ENCODE data around the gene ITPR2. TPM values are rescaled to one million over a fixed set of nuclear protein-coding genes. Genes with fewer than 3 reads are reported as not detected.
A peak's percentile ranks its signal among the peaks of the same experiment; 100 is the strongest.

ITPR2 gene
- total RNA-seq, 2 donors from 2014 or later, result 44.3 to 55.5 TPM

DNA sequence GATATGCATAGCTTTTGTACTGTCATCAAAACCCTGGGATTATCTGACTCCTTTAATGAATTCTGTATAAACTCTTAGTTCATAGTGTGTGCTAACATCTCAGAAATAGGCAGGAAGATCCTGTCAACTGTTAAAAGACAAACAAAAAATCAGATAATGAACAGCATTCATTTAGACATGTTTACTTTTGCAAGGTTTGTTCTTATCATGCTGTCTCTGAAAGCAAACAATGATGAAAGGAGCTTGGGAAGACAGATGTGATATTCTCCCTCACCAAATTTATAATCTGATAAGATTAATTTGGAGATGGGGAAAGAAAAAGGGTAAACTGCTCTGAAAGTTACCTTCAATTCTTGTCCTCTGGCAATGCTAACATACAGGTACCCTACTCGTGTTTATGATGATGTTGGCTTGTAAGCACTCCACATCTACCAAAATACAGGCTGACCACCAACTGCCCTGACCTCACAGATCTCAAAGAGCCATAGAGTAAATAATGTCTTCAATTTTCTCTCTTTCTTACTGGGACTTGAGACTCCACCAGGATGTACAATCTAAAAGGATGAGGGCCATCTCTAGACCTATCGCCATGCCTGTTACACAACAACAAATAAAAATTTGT, 403.8 kb downstream of the ITPR2 start:
- no peak for ATAC-seq (replicated peaks in 1 of 2)
- no peaks in the 10 kb centered on the region for H3K27me3 Mint-ChIP-seq (ENCODE audit: low read depth)
- no peak overlapping the region for H3K4me3 Mint-ChIP-seq
- peaks cover 0 to 2% of the 10 kb centered on the region in 2 donors for H3K36me3 Mint-ChIP-seq (ENCODE audit: insufficient read depth in 2 of 2)
- no peak overlapping the region for H3K27ac Mint-ChIP-seq
- H3K4me1 Mint-ChIP-seq (ENCODE audit: low read depth), result no peaks in the 10 kb centered on the region
- no peak for DNase-seq
- no peaks in the 10 kb centered on the region for H3K9me3 Mint-ChIP-seq

DNA sequence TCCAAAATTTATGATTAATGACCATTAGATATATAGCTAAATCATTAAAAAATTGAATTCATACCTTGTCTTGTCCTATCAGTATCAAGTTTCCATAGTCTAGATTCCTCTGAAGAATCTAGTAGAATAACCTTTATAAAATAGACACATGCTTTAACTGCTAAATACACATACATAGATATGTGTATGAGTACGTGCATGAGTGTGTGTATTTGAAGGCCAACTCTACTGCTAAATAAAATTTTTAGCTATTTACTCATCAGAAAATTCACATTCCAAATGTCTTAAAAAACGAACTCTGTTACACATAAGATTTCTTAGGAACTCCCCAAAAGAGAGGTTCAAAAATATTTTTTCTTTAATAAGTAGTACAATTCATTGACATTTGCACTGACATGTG, 404.6 kb downstream of the ITPR2 start:
- Mint-ChIP-seq H3K4me3 (no peak overlapping the region), H3K9me3 (no peaks in the 10 kb centered on the region), H3K27ac (no peak overlapping the region), H3K27me3 (ENCODE audit: low read depth) (no peaks in the 10 kb centered on the region), H3K36me3 (ENCODE audit: insufficient read depth in 2 of 2) (peaks cover 0 to 2% of the 10 kb centered on the region in 2 donors), H3K4me1 (ENCODE audit: low read depth) (no peaks in the 10 kb centered on the region)
- DNase-seq, result no peak
- no peak for ATAC-seq (replicated peaks in 1 of 2)

DNA sequence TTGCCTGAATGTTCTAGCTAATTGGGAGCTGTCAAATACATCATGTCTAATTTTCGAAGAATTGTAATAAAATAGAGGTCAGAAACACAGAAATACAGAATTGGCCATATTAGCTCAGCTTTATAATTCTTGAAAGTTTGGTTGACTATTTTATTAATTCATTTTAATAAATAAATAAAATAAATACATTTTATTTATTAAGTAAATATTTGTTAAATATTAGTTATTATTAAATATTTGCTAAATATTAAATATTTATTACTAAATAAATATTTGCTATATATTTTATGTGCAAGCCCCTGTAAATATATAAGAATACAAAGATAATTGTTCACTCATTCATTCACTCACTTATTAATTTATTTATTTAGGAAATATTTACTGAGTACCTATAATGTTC, 406.3 kb downstream of the ITPR2 start:
- H3K4me1 Mint-ChIP-seq (ENCODE audit: low read depth), result no peaks in the 10 kb centered on the region
- ATAC-seq (replicated peaks in 1 of 2), result no peak

DNA sequence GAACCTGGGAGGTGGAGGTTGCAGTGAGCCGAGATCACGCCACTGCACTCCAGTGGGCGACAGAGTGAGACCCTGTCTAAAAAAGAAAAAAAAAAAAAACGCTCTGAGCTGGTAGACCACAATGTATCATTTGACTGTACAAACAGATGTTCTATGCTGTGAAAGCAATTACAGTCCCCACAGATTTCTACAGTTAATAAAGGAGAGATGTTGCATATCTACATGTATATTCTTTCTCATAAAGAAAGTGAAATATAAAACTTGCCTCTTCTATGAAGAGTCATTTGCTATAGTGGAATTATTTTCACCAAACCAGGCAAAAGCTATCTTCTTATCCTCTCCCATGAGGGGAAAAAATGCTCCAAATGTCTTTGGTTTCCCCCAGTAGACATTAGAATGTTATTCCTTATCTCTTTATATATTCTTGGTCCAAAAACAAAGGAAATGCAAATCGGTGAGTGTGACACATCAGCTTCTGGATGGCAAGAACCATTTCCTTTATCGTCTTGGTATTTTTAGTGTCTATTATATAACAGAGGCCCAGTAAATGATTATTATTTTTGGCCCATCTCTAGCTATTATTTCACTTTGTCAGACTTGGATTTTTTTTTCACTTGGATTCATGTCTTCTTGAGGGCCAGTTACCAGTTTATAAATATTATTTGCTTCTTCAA, 407.3 kb downstream of the ITPR2 start:
- H3K36me3 Mint-ChIP-seq (ENCODE audit: insufficient read depth in 2 of 2), result peaks cover 0 to 2% of the 10 kb centered on the region in 2 donors
- peak overlapping the region; percentile 65 for H3K27ac Mint-ChIP-seq
- H3K27me3 Mint-ChIP-seq (ENCODE audit: low read depth), result no peaks in the 10 kb centered on the region
- H3K9me3 Mint-ChIP-seq, result no peaks in the 10 kb centered on the region
- ATAC-seq (replicated peaks in 1 of 2) (no peak), DNase-seq (no peak)
- H3K4me3 Mint-ChIP-seq, result no peak overlapping the region
- H3K4me1 Mint-ChIP-seq (ENCODE audit: low read depth), result no peaks in the 10 kb centered on the region

More for the DNA sequence above, 406.3 kb downstream of the ITPR2 start:
- DNase-seq, result no peak
- Mint-ChIP-seq H3K27me3 (ENCODE audit: low read depth) (no peaks in the 10 kb centered on the region), H3K27ac (no peak overlapping the region), H3K4me3 (no peak overlapping the region), H3K9me3 (no peaks in the 10 kb centered on the region), H3K36me3 (ENCODE audit: insufficient read depth in 2 of 2) (peaks cover 0 to 2% of the 10 kb centered on the region in 2 donors)

DNA sequence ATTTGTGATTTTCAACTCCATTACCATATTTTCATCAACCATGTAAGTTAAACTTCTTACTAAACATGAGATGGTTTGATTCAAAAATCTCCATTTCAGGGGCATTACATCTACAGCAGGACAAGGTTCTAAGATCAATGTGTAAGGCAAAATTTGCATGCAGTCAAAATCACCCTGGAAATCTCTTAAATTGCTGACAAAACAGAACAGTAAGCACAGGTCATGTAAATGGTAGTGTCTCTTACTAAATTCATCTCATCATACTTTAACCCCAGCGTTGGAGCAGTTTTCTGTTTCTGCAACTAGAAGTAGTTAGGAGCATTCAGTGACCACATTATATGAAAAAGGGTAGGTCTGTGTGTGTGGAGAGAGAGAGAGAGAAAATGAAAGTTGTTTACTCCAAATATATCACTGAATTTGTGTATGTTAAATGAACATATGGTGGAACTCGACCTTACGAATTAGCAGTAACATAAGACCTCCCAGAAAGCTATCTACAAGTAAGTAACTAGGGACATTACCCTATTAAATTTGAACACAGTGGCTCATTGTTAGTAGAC, 410.1 kb downstream of the ITPR2 start:
- Mint-ChIP-seq H3K36me3 (ENCODE audit: insufficient read depth in 2 of 2) (peaks cover 2 to 10% of the 10 kb centered on the region in 2 donors), H3K9me3 (peaks cover 0 to 2% of the 10 kb centered on the region in 2 donors), H3K4me1 (ENCODE audit: low read depth) (no peaks in the 10 kb centered on the region), H3K4me3 (no peak overlapping the region), H3K27ac (no peak overlapping the region), H3K27me3 (ENCODE audit: low read depth) (no peaks in the 10 kb centered on the region)
- no peak for ATAC-seq (replicated peaks in 1 of 2)
- DNase-seq, result no peak

DNA sequence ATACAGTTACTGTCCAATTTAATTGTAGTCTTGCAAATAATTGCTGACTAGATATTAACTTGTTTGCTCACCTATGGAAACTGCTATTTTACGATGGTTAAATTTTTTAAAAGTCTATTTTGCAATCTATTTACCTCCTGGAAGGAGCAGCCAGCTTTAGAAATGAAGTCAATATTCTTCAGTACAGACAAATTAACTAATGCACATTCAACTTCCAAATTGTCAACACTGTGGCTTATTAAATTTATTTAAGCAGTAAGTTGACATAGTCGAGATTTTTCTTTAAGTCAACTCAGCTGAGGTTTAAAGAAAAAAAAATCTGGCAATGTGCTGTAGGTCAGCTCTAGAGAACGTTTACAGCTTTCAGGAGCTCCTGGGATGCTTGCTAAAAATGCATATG, 416.4 kb downstream of the ITPR2 start:
- Mint-ChIP-seq H3K4me1 (ENCODE audit: low read depth) (no peaks in the 10 kb centered on the region), H3K9me3 (peaks cover 0 to 2% of the 10 kb centered on the region in 2 donors), H3K4me3 (no peak overlapping the region), H3K27me3 (ENCODE audit: low read depth) (no peaks in the 10 kb centered on the region), H3K36me3 (ENCODE audit: insufficient read depth in 2 of 2) (peaks cover 2 to 15% of the 10 kb centered on the region in 2 donors), H3K27ac (no peak overlapping the region)
- ATAC-seq (replicated peaks in 1 of 2) (no peak), DNase-seq (no peak)

DNA sequence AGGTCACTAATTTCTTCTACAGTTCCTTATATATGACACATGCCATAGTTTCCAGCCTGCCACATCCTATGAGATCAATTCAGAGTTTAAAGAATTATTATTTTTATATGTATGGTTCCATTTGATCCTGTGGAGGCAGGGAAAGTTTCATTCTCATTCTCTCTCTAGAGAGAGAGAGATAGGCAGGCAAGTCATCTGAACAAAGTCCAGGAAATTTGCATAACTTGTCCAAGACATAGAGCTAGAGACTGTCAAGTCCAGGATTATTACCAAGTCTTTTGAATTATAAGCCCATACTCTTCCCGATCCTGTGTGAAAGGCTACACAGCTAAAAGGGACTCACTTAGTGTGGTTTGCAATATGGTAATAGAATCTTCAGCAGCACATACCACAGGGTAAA, 422.3 kb downstream of the ITPR2 start:
- Mint-ChIP-seq H3K36me3 (ENCODE audit: insufficient read depth in 2 of 2) (peaks cover 0 to 5% of the 10 kb centered on the region in 2 donors), H3K4me1 (ENCODE audit: low read depth) (no peaks in the 10 kb centered on the region), H3K27ac (no peak overlapping the region), H3K27me3 (ENCODE audit: low read depth) (no peaks in the 10 kb centered on the region), H3K9me3 (no peaks in the 10 kb centered on the region), H3K4me3 (no peak overlapping the region)
- DNase-seq (no peak), ATAC-seq (replicated peaks in 1 of 2) (no peak)

DNA sequence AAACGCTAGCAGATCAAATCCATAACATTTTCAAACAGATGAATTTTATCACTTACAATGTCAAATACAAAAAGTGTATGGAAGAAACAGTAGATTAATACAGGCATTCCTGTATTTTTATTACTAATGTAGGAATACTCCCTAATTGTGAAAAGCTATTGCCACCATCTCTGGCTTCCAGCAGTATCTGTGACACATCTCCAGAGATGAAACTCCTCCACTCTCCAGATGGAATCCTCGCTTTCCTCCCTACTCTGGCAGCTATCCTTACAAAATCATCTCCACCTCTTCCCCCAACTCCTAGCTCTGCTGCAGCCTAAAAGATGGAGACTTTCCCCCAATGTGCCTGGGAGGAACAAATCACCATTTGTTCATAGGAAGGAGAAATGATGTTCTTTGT, 426.2 kb downstream of the ITPR2 start:
- H3K4me1 Mint-ChIP-seq (ENCODE audit: low read depth), result no peaks in the 10 kb centered on the region
- H3K36me3 Mint-ChIP-seq (ENCODE audit: insufficient read depth in 2 of 2), result peaks cover 0 to 5% of the 10 kb centered on the region in 2 donors
- H3K9me3 Mint-ChIP-seq, result no peaks in the 10 kb centered on the region
- no peak for ATAC-seq (replicated peaks in 1 of 2)
- no peak for DNase-seq
- no peak overlapping the region for H3K4me3 Mint-ChIP-seq
- no peak overlapping the region for H3K27ac Mint-ChIP-seq
- H3K27me3 Mint-ChIP-seq (ENCODE audit: low read depth), result no peaks in the 10 kb centered on the region

DNA sequence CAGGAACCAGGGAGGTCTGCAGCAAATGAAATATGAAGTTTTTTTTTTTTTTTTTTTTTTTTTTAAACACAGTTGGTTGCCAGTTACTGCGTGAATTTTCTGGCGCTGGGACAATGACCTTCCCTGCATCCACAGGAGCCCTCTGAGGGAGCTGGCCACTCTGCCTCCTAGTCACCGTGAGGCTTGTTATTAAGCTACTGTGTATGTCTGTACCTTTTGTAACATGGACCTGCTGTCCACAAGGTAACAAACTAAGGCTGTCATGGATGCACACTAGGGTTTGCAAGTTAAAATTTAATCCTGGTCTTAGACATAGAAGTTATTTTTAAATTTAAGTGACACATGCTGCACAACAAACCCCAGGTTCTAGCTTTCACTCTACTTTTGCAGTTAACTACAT, 426.6 kb downstream of the ITPR2 start:
- H3K9me3 Mint-ChIP-seq, result no peaks in the 10 kb centered on the region

DNA sequence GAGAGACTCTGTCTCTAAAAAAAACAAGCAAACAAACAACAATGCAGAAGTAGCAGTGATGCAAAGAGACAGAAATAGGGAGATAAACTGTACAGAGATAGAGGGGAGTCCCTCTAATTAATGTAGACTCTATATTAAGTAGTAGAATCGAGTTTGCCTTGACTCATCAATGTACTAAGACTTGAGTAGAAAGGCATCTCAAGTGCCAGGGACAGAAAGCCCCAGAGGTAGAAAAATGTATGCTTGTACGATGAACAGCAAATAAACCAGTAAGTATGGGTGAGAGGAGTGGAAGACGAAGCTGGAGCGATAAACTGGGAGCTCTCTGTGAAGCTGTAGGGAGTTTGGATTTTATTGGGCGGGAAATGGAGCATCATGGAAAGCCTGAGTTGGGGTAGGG, 429.4 kb downstream of the ITPR2 start:
- Mint-ChIP-seq H3K9me3 (no peaks in the 10 kb centered on the region), H3K27ac (no peak overlapping the region), H3K36me3 (ENCODE audit: insufficient read depth in 2 of 2) (no peaks in the 10 kb centered on the region), H3K27me3 (ENCODE audit: low read depth) (no peaks in the 10 kb centered on the region), H3K4me1 (ENCODE audit: low read depth) (no peaks in the 10 kb centered on the region), H3K4me3 (no peak overlapping the region)
- ATAC-seq (replicated peaks in 1 of 2), result no peak
- no peak for DNase-seq

More for the DNA sequence above, 426.6 kb downstream of the ITPR2 start:
- no peaks in the 10 kb centered on the region for H3K4me1 Mint-ChIP-seq (ENCODE audit: low read depth)
- no peak for DNase-seq
- no peak overlapping the region for H3K27ac Mint-ChIP-seq
- no peak for ATAC-seq (replicated peaks in 1 of 2)
- peaks cover 0 to 5% of the 10 kb centered on the region in 2 donors for H3K36me3 Mint-ChIP-seq (ENCODE audit: insufficient read depth in 2 of 2)
- no peaks in the 10 kb centered on the region for H3K27me3 Mint-ChIP-seq (ENCODE audit: low read depth)
- H3K4me3 Mint-ChIP-seq, result no peak overlapping the region

DNA sequence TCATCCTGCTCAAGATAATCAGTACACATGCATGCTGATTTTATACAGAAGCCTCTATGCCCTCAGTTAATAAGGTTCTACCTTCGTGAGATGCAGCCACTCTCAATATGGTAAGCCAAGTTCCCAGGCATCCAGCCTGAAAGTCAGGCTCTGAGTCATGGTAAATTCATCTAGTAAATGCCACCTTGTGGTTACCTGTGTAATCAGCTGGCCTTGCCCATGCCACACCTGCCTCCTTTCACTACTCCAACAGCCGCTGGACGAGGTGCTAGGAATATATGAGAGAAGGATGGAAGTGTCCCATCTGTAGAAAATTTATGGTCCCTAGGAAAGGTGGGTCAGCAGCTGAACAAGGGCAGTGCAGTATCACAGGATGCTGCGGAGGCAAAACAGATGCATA, 430.3 kb downstream of the ITPR2 start:
- no peaks in the 10 kb centered on the region for H3K36me3 Mint-ChIP-seq (ENCODE audit: insufficient read depth in 2 of 2)
- no peak overlapping the region for H3K27ac Mint-ChIP-seq
- H3K27me3 Mint-ChIP-seq (ENCODE audit: low read depth), result no peaks in the 10 kb centered on the region
- no peaks in the 10 kb centered on the region for H3K9me3 Mint-ChIP-seq
- DNase-seq (peak in 1 of 2 donors; percentile 2), ATAC-seq (replicated peaks in 1 of 2) (no peak)
- no peak overlapping the region for H3K4me3 Mint-ChIP-seq
- no peaks in the 10 kb centered on the region for H3K4me1 Mint-ChIP-seq (ENCODE audit: low read depth)

DNA sequence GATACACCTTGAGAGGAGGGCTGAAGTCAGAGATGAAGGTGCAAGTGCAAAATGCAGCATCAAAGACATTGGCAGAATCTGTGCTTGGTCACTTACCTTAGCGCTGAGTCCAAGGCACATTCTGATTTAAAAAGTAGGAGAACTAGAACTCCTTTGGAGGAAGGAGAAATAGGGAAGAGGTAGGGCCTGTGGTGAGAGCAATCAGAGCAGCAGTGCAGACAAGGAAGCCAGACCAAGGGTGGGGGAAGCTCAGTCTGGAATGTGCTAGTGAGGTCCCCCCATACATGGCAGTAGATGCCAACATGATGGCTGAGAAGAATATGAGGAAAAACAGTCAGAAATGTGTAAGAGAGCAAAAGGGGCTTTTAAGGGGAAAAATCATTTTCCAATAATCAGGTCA, 431.1 kb downstream of the ITPR2 start:
- no peak for DNase-seq
- no peak for ATAC-seq (replicated peaks in 1 of 2)
- no peaks in the 10 kb centered on the region for H3K36me3 Mint-ChIP-seq (ENCODE audit: insufficient read depth in 2 of 2)
- H3K9me3 Mint-ChIP-seq, result no peaks in the 10 kb centered on the region
- H3K27ac Mint-ChIP-seq, result no peak overlapping the region
- no peaks in the 10 kb centered on the region for H3K27me3 Mint-ChIP-seq (ENCODE audit: low read depth)
- H3K4me3 Mint-ChIP-seq, result no peak overlapping the region
- no peaks in the 10 kb centered on the region for H3K4me1 Mint-ChIP-seq (ENCODE audit: low read depth)

DNA sequence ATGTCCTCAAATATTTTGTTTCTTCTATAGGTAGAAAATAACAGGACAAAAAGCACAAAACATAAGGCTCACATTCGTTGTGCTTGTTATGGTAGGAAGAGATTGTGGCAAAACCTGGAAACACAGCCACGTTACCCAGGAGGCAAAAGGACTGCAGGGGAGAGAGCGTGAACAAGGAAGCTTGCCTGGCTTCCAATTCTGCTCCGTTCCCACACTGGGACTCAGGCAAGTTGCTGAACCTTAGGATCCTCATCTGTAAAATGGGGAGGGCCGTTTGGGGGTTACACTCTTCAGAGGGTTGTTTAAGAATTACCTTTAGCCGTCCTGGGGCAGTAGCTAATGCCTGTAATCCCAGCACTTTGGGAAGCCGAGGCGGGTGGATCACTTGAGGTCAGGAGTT, 432.4 kb downstream of the ITPR2 start:
- Mint-ChIP-seq H3K27ac (no peak overlapping the region), H3K4me3 (no peak overlapping the region), H3K9me3 (no peaks in the 10 kb centered on the region), H3K4me1 (ENCODE audit: low read depth) (no peaks in the 10 kb centered on the region), H3K36me3 (ENCODE audit: insufficient read depth in 2 of 2) (no peaks in the 10 kb centered on the region), H3K27me3 (ENCODE audit: low read depth) (no peaks in the 10 kb centered on the region)
- ATAC-seq (replicated peaks in 1 of 2), result no peak
- no peak for DNase-seq
